GM12865 (cell line): ENCODE data around the gene CNOT10.
"Not testable (repeated sequence)": the region's sequence is repeated elsewhere in the genome, so short reads cannot be mapped to it uniquely, and the experiment has no call there.

Experiments used
- DNase-seq: peaks from one replicate; pipeline ENCODE4 v3.0.0; 2010; ENCODE audit warnings: low read depth
- H3K4me3 ChIP-seq: 2 replicates; pipeline ENCODE4 v1.5.1; 2011; ENCODE audit warnings: mild to moderate bottlenecking, low read depth, low read length, control low read depth
- CTCF ChIP-seq: IDR thresholded peaks from 2 replicates; pipeline ENCODE4 v1.5.1; 2011; ENCODE audit warnings: low read length, control low read depth, low read depth, inconsistent platforms; ENCODE audit not compliant: insufficient read depth; ENCODE audit errors: missing control alignments

CNOT10 gene

GRCh38 chr3:32646761-32647160 lies 38.2 kb upstream of the CNOT10 start:
- no peak for TF ChIP-seq CTCF
- no peak for DNase-seq
- H3K4me3 ChIP-seq, result no peak overlapping the region

GRCh38 chr3:32652337-32653100 lies 32.5 kb upstream of the CNOT10 start:
- DNase-seq, H3K4me3 ChIP-seq: not testable (repeated sequence)

GRCh38 chr3:32655167-32655566 lies 29.8 kb upstream of the CNOT10 start:
- no peak overlapping the region for H3K4me3 ChIP-seq
- TF ChIP-seq CTCF, result no peak
- DNase-seq, result no peak

- H3K4me3 ChIP-seq, result no peak overlapping the region
- no peak for TF ChIP-seq CTCF
- no peak for DNase-seq
These were observed 24.4 kb upstream of the CNOT10 start for GRCh38 chr3:32660634-32661033.

- no peak for DNase-seq
- TF ChIP-seq CTCF, result no peak
- H3K4me3 ChIP-seq, result no peak overlapping the region
These were observed 22.3 kb upstream of the CNOT10 start for GRCh38 chr3:32662647-32663046.

GRCh38 chr3:32664630-32665075 lies 20.3 kb upstream of the CNOT10 start:
- DNase-seq, result peak; percentile 41
- not testable (repeated sequence) for H3K4me3 ChIP-seq
- TF ChIP-seq CTCF, result peak; percentile 18

- no peak for TF ChIP-seq CTCF
- no peak overlapping the region for H3K4me3 ChIP-seq
- DNase-seq, result no peak
These were observed 17.9 kb upstream of the CNOT10 start for GRCh38 chr3:32667072-32667582.

GRCh38 chr3:32669226-32669625 lies 15.8 kb upstream of the CNOT10 start:
- H3K4me3 ChIP-seq, DNase-seq: not testable (repeated sequence)

- H3K4me3 ChIP-seq, DNase-seq: not testable (repeated sequence)
These were observed 11.3 kb upstream of the CNOT10 start for GRCh38 chr3:32673730-32674129.
